CD4-positive, alpha-beta T cell (primary cell): ENCODE results near the gene S100A3. TPM values are rescaled to one million over a fixed set of nuclear protein-coding genes. Genes with fewer than 3 reads are reported as not detected.

ENCODE experiments used
- ATAC-seq: fragments of 200-7000 bp; cut with Tn5 transposase; one replicate; pipeline ENCODE4 v1.10.0; 2022; ENCODE audit warnings: mild to moderate bottlenecking; ENCODE audit not compliant: poor library complexity
- CTCF ChIA-PET: fragments of 350-600 bp; sonication (Branson Sonifier 250); formaldehyde crosslinking; loops from one replicate; lab custom pipeline; 2021; ENCODE audit warnings: antibody characterized with exemption, inconsistent platforms; lab: Charles Lee
- POLR2A ChIA-PET: fragments of 350-600 bp; sonication (Branson Sonifier 250); formaldehyde crosslinking; loops from one replicate; lab custom pipeline; 2021; ENCODE audit warnings: antibody characterized with exemption, inconsistent platforms; lab: Charles Lee
- DNase-seq, 14 experiments: peaks; one replicate each; pipeline ENCODE4 v3.0.0-alpha.2; 2013 to 2020; ENCODE audit warnings: mixed read lengths in 2 of 14
- H3K27ac ChIP-seq, 2 donors: one replicate each; pipeline versions ENCODE4 v1.5.1 to v1.7.0; 2013; ENCODE audit warnings: low read length in 2 of 2, low read depth in 1 of 2, mild to moderate bottlenecking in 1 of 2
- H3K27me3 ChIP-seq, 2 experiments: 1 replicate in 1 of 2; 2 replicates in 1 of 2; pipeline versions ENCODE4 v1.6.1 to v1.7.0; 2013; ENCODE audit warnings: low read length in 2 of 2, control low read depth in 1 of 2, mild to moderate bottlenecking in 1 of 2, moderate library complexity in 1 of 2; ENCODE audit not compliant: insufficient read depth in 2 of 2, control insufficient read depth in 1 of 2
- H3K36me3 ChIP-seq: one replicate; pipeline ENCODE4 v1.6.1; 2013; ENCODE audit warnings: low read length, control low read depth; ENCODE audit not compliant: insufficient read depth
- H3K4me1 ChIP-seq: one replicate; pipeline ENCODE4 v1.6.1; 2013; ENCODE audit warnings: low read length, control low read depth; ENCODE audit not compliant: insufficient read depth
- H3K4me3 ChIP-seq: one replicate; pipeline ENCODE4 v1.5.1; 2013; ENCODE audit warnings: mild to moderate bottlenecking, low read length, moderate library complexity
- H3K9me3 ChIP-seq, 2 experiments: 1 replicate in 1 of 2; 2 replicates in 1 of 2; pipeline versions ENCODE4 v1.6.1 to v1.7.0; 2013; ENCODE audit warnings: low read length in 2 of 2, mild to moderate bottlenecking in 2 of 2, control low read depth in 1 of 2, moderate library complexity in 1 of 2; ENCODE audit not compliant: control insufficient read depth in 1 of 2, insufficient read depth in 1 of 2
- H3K27ac Mint-ChIP-seq: one replicate; pipeline ENCODE4 v1.8.0; 2020; ENCODE audit warnings: mixed read lengths
- H3K27me3 Mint-ChIP-seq: one replicate; pipeline ENCODE4 v1.8.0; 2021; ENCODE audit warnings: mixed read lengths
- H3K36me3 Mint-ChIP-seq: one replicate; pipeline ENCODE4 v1.8.0; 2021; ENCODE audit warnings: low read depth, mixed read lengths
- H3K4me1 Mint-ChIP-seq: one replicate; pipeline ENCODE4 v1.8.0; 2021; ENCODE audit warnings: low read depth, mixed read lengths
- H3K4me3 Mint-ChIP-seq: one replicate; pipeline ENCODE4 v1.8.0; 2020; ENCODE audit warnings: mild to moderate bottlenecking, mixed read lengths
- H3K9me3 Mint-ChIP-seq: one replicate; pipeline ENCODE4 v1.8.0; 2020; ENCODE audit warnings: mixed read lengths
- intact Hi-C, 2 experiments: fragments of 100-400 bp; cut with DNase I in 1 of 2; cut with micrococcal nuclease in 1 of 2; formaldehyde crosslinking; loops; one replicate each; pipeline versions ENCODE4 v1.15.1 to v1.9.0; 2023 to 2025; cut with DNase I, micrococcal nuclease
- total RNA-seq, 174 experiments: library from RNA in 2 of 174; stranded (reverse) in 2 of 174; gene quantifications; one replicate each; pipeline ENCODE4 v1.2.3 and lab custom pipeline; 2021 to 2026
- TF ChIP-seq, protein P1 (sequence below): fragments of 200-600 bp; IDR thresholded peaks from one replicate; pipeline ENCODE4 v1.8.0; 2022; ENCODE audit warnings: antibody characterized with exemption, mild to moderate bottlenecking

Gene S100A3
- total RNA-seq, 2 experiments from 2014 or later = not detected

DNA sequence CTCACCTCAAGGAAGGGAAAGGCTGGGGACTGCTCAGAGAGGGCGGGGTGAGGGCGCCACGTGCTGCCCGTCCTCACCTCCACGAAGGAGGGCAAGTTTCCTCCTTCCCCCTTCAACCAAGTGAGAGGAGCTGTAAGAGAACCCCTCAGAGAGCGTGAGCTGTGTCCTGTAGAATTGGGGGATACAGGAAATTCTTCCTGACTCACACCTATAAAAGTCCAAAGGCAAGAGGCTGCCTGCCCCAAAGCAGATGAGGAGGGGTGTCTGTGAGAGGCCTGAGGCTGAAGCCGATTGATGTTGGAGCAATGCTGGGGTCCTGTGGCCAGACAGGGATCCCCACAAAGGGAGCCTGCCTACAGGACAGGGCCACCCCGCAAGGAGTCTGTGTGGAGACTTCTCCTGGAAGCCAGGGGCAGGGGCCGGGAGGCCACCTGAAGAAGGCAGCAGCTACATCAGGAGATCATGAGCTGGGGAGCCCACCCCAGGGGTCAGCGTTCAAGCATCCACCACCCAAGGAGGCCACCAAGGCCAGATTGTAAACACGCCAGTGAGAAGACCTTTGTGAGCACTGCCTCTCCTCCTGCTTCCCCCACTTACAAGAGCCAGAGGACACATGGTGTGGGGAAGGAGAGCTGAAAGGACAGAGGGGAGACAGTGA, 41.0 kb downstream of the S100A3 start:
- no peaks in the 10 kb centered on the region for H3K9me3 Mint-ChIP-seq
- intact Hi-C loops = loop anchor here in 1 of 2 experiments (2.0 kb wide), 1 partner anchor 479 kb away; the partner anchor contains the start of gene RAB13

DNA sequence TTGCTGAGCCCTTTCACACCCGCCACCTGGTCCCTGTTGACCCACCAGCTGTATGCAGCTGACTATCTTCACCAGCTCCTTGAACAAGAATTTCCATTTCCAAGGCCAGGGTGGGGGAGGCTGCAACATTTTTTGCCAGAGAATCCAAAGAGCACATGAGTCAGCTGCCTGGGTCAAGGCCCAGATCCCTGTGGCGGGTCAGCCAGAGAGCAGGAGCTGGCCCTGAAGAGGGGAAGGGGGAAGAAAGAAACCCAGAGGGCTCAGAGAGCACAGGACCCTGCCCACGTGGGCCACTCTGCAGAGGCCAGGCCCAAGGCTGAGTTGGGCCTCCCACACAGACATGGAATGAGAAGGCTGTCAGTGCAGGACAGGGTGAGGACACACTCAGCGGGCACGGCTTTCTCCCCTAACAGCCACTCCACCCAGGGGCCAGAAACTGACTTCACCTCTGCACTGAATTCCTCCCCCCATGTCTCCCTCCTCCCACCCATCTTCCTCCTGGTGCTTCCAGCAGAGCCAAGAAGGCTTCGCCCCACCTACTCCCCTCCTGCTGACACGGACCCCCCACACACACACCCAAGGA, 42.1 kb downstream of the S100A3 start:
- no peaks in the 10 kb centered on the region for H3K27me3 ChIP-seq
- ChIA-PET CTCF (no interaction called here), POLR2A (no interaction called here)
- no peak overlapping the region for H3K4me3 Mint-ChIP-seq
- no peaks in the 10 kb centered on the region for H3K36me3 ChIP-seq
- no peaks in the 10 kb centered on the region for H3K27me3 Mint-ChIP-seq
- H3K27ac ChIP-seq = no peak overlapping the region
- H3K4me1 Mint-ChIP-seq = peaks cover 8% of the 10 kb centered on the region
- no peaks in the 10 kb centered on the region for H3K9me3 Mint-ChIP-seq
- H3K9me3 ChIP-seq = no peaks in the 10 kb centered on the region
- intact Hi-C loops = no loop called here
- H3K4me3 ChIP-seq = no peak overlapping the region
- TF ChIP-seq, protein P1, sequence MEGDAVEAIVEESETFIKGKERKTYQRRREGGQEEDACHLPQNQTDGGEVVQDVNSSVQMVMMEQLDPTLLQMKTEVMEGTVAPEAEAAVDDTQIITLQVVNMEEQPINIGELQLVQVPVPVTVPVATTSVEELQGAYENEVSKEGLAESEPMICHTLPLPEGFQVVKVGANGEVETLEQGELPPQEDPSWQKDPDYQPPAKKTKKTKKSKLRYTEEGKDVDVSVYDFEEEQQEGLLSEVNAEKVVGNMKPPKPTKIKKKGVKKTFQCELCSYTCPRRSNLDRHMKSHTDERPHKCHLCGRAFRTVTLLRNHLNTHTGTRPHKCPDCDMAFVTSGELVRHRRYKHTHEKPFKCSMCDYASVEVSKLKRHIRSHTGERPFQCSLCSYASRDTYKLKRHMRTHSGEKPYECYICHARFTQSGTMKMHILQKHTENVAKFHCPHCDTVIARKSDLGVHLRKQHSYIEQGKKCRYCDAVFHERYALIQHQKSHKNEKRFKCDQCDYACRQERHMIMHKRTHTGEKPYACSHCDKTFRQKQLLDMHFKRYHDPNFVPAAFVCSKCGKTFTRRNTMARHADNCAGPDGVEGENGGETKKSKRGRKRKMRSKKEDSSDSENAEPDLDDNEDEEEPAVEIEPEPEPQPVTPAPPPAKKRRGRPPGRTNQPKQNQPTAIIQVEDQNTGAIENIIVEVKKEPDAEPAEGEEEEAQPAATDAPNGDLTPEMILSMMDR = no peak
- H3K36me3 Mint-ChIP-seq = no peaks in the 10 kb centered on the region
- H3K27ac Mint-ChIP-seq = no peak overlapping the region
- H3K4me1 ChIP-seq = peaks cover 7% of the 10 kb centered on the region
- DNase-seq = no peak
- ATAC-seq = no peak

More for the DNA sequence above, 41.0 kb downstream of the S100A3 start:
- no peak overlapping the region for H3K4me3 Mint-ChIP-seq
- TF ChIP-seq, protein P1 = no peak
- no peak overlapping the region for H3K4me3 ChIP-seq
- H3K27me3 Mint-ChIP-seq = no peaks in the 10 kb centered on the region
- H3K27ac ChIP-seq = no peak overlapping the region
- H3K27ac Mint-ChIP-seq = no peak overlapping the region
- H3K9me3 ChIP-seq = no peaks in the 10 kb centered on the region
- DNase-seq (no peak), ATAC-seq (no peak)
- POLR2A ChIA-PET = no interaction called here
- peaks cover 8% of the 10 kb centered on the region for H3K4me1 Mint-ChIP-seq
- no peaks in the 10 kb centered on the region for H3K36me3 ChIP-seq
- CTCF ChIA-PET = interaction anchor here (6.6 kb wide), 1 partner anchor 61 kb away, joined by 36 read pairs; no protein-coding TSS in a partner anchor
- no peaks in the 10 kb centered on the region for H3K36me3 Mint-ChIP-seq
- H3K27me3 ChIP-seq = no peaks in the 10 kb centered on the region
- peaks cover 7% of the 10 kb centered on the region for H3K4me1 ChIP-seq

DNA sequence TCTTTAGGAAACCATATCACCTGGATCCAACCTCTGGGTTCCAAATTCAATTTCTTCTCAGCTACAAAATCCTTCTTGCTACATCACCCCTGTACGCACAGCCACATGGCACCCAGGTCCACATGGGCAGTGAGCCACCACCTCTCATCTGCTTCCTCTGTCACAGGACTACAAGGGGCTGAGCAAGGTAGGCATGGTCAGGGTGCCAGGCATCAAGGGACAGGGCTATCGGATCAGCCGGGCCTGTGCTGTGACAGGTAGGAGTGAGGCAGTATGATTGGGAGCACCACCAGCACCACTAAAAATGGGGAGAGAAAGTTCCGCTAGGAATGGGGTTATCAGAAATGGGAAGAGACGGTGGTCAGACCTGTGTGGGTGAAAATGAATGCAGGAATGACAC, 42.7 kb downstream of the S100A3 start:
- Histone ChIP-seq H3K9me3 (no peaks in the 10 kb centered on the region), H3K4me1 (peaks cover 7% of the 10 kb centered on the region), H3K36me3 (no peaks in the 10 kb centered on the region), H3K4me3 (no peak overlapping the region), H3K27ac (no peak overlapping the region), H3K27me3 (no peaks in the 10 kb centered on the region)
- ChIA-PET POLR2A (no interaction called here), CTCF (no interaction called here)
- intact Hi-C loops = no loop called here
- TF ChIP-seq, protein P1 = no peak
- H3K36me3 Mint-ChIP-seq = no peaks in the 10 kb centered on the region
- no peaks in the 10 kb centered on the region for H3K9me3 Mint-ChIP-seq
- H3K27ac Mint-ChIP-seq = no peak overlapping the region
- ATAC-seq (no peak), DNase-seq (no peak)
- no peaks in the 10 kb centered on the region for H3K27me3 Mint-ChIP-seq
- no peak overlapping the region for H3K4me3 Mint-ChIP-seq
- peaks cover 7% of the 10 kb centered on the region for H3K4me1 Mint-ChIP-seq
